ENCODE results near the gene LPP. TPM values are rescaled to one million over a fixed set of nuclear protein-coding genes. Genes with fewer than 3 reads are reported as not detected.

LPP gene
- total and polyA plus RNA-seq, 2 donors (not counting 1 experiment from before 2014, with no cell fraction given): 7.6 to 81.7 TPM

GRCh38 chr3:188719545-188719944 is 565.6 kb downstream of the LPP start:
- ChIA-PET POLR2A (no interaction called here), CTCF (no interaction called here)
- H3K27ac Mint-ChIP-seq: no peak overlapping the region
- no peak overlapping the region for H3K4me3 ChIP-seq (ENCODE audit: control extremely low read depth in 1 of 5, extremely low read depth in 1 of 5, insufficient read depth in 1 of 5, low read depth in 2 of 5, low read length in 4 of 5)
- H3K4me1 Mint-ChIP-seq: no peaks in the 10 kb centered on the region
- H3K9ac ChIP-seq (ENCODE audit: low read length): no peak overlapping the region
- no peak overlapping the region for H2AFZ ChIP-seq (ENCODE audit: insufficient read depth, low read depth, low read length, poor library complexity, severe bottlenecking)
- peaks cover 0 to 2% of the 10 kb centered on the region in 2 experiments for H3K36me3 ChIP-seq (replicated peaks in 1 of 2; ENCODE audit: control extremely low read depth in 1 of 2, control insufficient read depth in 1 of 2, extremely low read depth in 1 of 2, insufficient read depth in 2 of 2, low read length in 1 of 2)
- no peak for ATAC-seq (ENCODE audit: low read depth)
- TF ChIP-seq CTCF (IDR thresholded peaks at IDR 0.05): no peak
- no peak for TF ChIP-seq EZH2 (IDR thresholded peaks at IDR 0.05; ENCODE audit: borderline replicate concordance, insufficient read depth, low read depth, low read length, poor library complexity, severe bottlenecking)
- intact Hi-C loops (cut with micrococcal nuclease): no loop called here
- WGBS (ENCODE audit: insufficient coverage): 100% methylated on average over 1 of the region's 1 CpG
- no peaks in the 10 kb centered on the region for H3K9me3 Mint-ChIP-seq (ENCODE audit: insufficient read depth)
- no peak overlapping the region for H3K27ac ChIP-seq (ENCODE audit: low read length in 2 of 2)
- H4K20me1 ChIP-seq (ENCODE audit: control insufficient read depth, insufficient read depth, low read length, poor library complexity, severe bottlenecking): no peaks in the 10 kb centered on the region
- H3K27me3 Mint-ChIP-seq: no peaks in the 10 kb centered on the region
- H3K4me2 ChIP-seq (replicated peaks; ENCODE audit: low read depth, low read length, poor library complexity, severe bottlenecking): no peak overlapping the region
- no peaks in the 10 kb centered on the region for H3K9me3 ChIP-seq (ENCODE audit: control extremely low read depth in 1 of 3, control insufficient read depth in 2 of 3, insufficient read depth in 1 of 3, low read length in 2 of 3)
- H3K79me2 ChIP-seq (ENCODE audit: control insufficient read depth, insufficient read depth, low read length): no peaks in the 10 kb centered on the region
- H3K27me3 ChIP-seq (replicated peaks in 1 of 4; ENCODE audit: control extremely low read depth in 1 of 4, control insufficient read depth in 3 of 4, insufficient read depth in 4 of 4, low read length in 3 of 4): no peaks in the 10 kb centered on the region
- no peak for DNase-seq
- H3K4me3 Mint-ChIP-seq: no peak overlapping the region
- H3K4me1 ChIP-seq (ENCODE audit: control insufficient read depth in 2 of 2, insufficient read depth in 2 of 2, low read length in 2 of 2): no peaks in the 10 kb centered on the region

DNA sequence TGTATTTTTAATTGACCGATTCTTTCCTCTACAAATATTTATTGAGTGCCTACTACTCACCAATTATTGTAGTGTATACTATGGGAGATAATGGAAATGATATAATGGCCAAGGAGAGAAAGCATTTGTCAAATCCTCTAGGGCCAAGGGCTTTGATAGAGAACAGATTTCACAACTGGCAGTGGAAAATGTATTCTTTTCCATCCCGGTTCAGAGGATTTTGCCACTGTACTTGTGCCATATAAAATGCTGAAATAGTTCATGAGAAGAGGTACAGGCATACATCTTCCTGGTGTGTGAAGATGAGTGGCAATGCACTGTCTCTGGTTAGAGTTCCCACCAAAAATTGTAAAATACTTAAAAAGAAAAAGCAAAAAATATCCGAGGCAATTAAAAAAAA is 566.3 kb downstream of the LPP start:
- H3K4me1 ChIP-seq (ENCODE audit: control insufficient read depth in 2 of 2, insufficient read depth in 2 of 2, low read length in 2 of 2): no peaks in the 10 kb centered on the region
- CTCF ChIA-PET: no interaction called here
- Mint-ChIP-seq H3K4me3 (no peak overlapping the region), H3K27ac (no peak overlapping the region), H3K27me3 (no peaks in the 10 kb centered on the region), H3K4me1 (no peaks in the 10 kb centered on the region), H3K9me3 (ENCODE audit: insufficient read depth) (no peaks in the 10 kb centered on the region)
- DNase-seq: no peak
- H4K20me1 ChIP-seq (ENCODE audit: control insufficient read depth, insufficient read depth, low read length, poor library complexity, severe bottlenecking): no peaks in the 10 kb centered on the region
- WGBS (ENCODE audit: insufficient coverage): no CpG with 5 or more reads among the region's 3 CpGs
- no peak overlapping the region for H3K27ac ChIP-seq (ENCODE audit: low read length in 2 of 2)
- TF ChIP-seq EZH2 (IDR thresholded peaks at IDR 0.05; ENCODE audit: borderline replicate concordance, insufficient read depth, low read depth, low read length, poor library complexity, severe bottlenecking): no peak
- TF ChIP-seq CTCF (IDR thresholded peaks at IDR 0.05): no peak
- H3K9me3 ChIP-seq (ENCODE audit: control extremely low read depth in 1 of 3, control insufficient read depth in 2 of 3, insufficient read depth in 1 of 3, low read length in 2 of 3): no peaks in the 10 kb centered on the region
- no peak for ATAC-seq (ENCODE audit: low read depth)
- H3K36me3 ChIP-seq (replicated peaks in 1 of 2; ENCODE audit: control extremely low read depth in 1 of 2, control insufficient read depth in 1 of 2, extremely low read depth in 1 of 2, insufficient read depth in 2 of 2, low read length in 1 of 2): peaks cover 0 to 2% of the 10 kb centered on the region in 2 experiments
- H3K79me2 ChIP-seq (ENCODE audit: control insufficient read depth, insufficient read depth, low read length): no peaks in the 10 kb centered on the region
- POLR2A ChIA-PET: no interaction called here
- H3K4me2 ChIP-seq (replicated peaks; ENCODE audit: low read depth, low read length, poor library complexity, severe bottlenecking): no peak overlapping the region
- intact Hi-C loops (cut with micrococcal nuclease): no loop called here
- H3K4me3 ChIP-seq (ENCODE audit: control extremely low read depth in 1 of 5, extremely low read depth in 1 of 5, insufficient read depth in 1 of 5, low read depth in 2 of 5, low read length in 4 of 5): no peak overlapping the region
- H3K9ac ChIP-seq (ENCODE audit: low read length): no peak overlapping the region
- no peak overlapping the region for H2AFZ ChIP-seq (ENCODE audit: insufficient read depth, low read depth, low read length, poor library complexity, severe bottlenecking)
- H3K27me3 ChIP-seq (replicated peaks in 1 of 4; ENCODE audit: control extremely low read depth in 1 of 4, control insufficient read depth in 3 of 4, insufficient read depth in 4 of 4, low read length in 3 of 4): no peaks in the 10 kb centered on the region
